B cell (primary cell): Measurements from ENCODE around the gene AANAT. TPM values are rescaled to one million over a fixed set of nuclear protein-coding genes. Genes with fewer than 3 reads are reported as not detected.

ENCODE experiments used
- ATAC-seq: fragments of 200-7000 bp; cut with Tn5 transposase; one replicate; pipeline ENCODE4 v1.10.0; 2021; ENCODE audit warnings: low read depth, mild to moderate bottlenecking, moderate number of reproducible peaks, moderate library complexity
- CTCF ChIA-PET: fragments of 350-600 bp; sonication (Branson Sonifier 250); formaldehyde crosslinking; loops from one replicate; lab custom pipeline; 2021; ENCODE audit warnings: antibody characterized with exemption, inconsistent platforms; lab: Charles Lee
- POLR2A ChIA-PET: fragments of 350-600 bp; sonication (Branson Sonifier 250); formaldehyde crosslinking; loops from one replicate; lab custom pipeline; 2021; ENCODE audit warnings: antibody characterized with exemption; lab: Charles Lee
- DNase-seq: peaks from one replicate; pipeline ENCODE4 v3.0.0; 2013
- H2AFZ ChIP-seq: 2 replicates; pipeline ENCODE4 v1.6.1; 2012; ENCODE audit warnings: mild to moderate bottlenecking, low read depth, low read length; ENCODE audit not compliant: insufficient read depth, poor library complexity, severe bottlenecking
- H3K27ac ChIP-seq, 2 donors: 1 replicate in 1 of 2; 2 replicates in 1 of 2; pipeline ENCODE4 v1.5.1; 2012 to 2013; ENCODE audit warnings: low read length in 2 of 2, mild to moderate bottlenecking in 2 of 2, moderate library complexity in 1 of 2
- H3K27me3 ChIP-seq, 4 experiments: fragments of 200-600 bp in 1 of 4; sonication (generic) in 1 of 4; replicated peaks in 1 of 4; 1 replicate in 2 of 4; 2 replicates in 2 of 4; pipeline versions ENCODE4 v1.6.1 to v1.7.0; 2013 to 2016; ENCODE audit warnings: low read length in 3 of 4, mild to moderate bottlenecking in 2 of 4, mixed read lengths in 1 of 4, moderate library complexity in 1 of 4; ENCODE audit not compliant: insufficient read depth in 4 of 4, control insufficient read depth in 3 of 4; ENCODE audit errors: control extremely low read depth in 1 of 4
- H3K36me3 ChIP-seq, 2 experiments: replicated peaks in 1 of 2; 1 replicate in 1 of 2; 2 replicates in 1 of 2; pipeline versions ENCODE4 v1.6.1 to v1.7.1; 2013; ENCODE audit warnings: low read length in 1 of 2; ENCODE audit not compliant: insufficient read depth in 2 of 2, control insufficient read depth in 1 of 2; ENCODE audit errors: control extremely low read depth in 1 of 2, extremely low read depth in 1 of 2
- H3K4me1 ChIP-seq, 2 donors: fragments of 200-600 bp in 1 of 2; sonication (generic) in 1 of 2; 1 replicate in 1 of 2; 2 replicates in 1 of 2; pipeline versions ENCODE4 v1.5.1 to v1.6.1; 2013 to 2017; ENCODE audit warnings: low read length in 2 of 2; ENCODE audit not compliant: control insufficient read depth in 2 of 2, insufficient read depth in 2 of 2
- H3K4me2 ChIP-seq: replicated peaks from 2 replicates; pipeline ENCODE3; 2012; ENCODE audit warnings: mild to moderate bottlenecking, low read depth, low read length; ENCODE audit not compliant: poor library complexity, severe bottlenecking
- H3K4me3 ChIP-seq, 5 experiments: fragments of 200-600 bp in 1 of 5; sonication (generic) in 1 of 5; 1 replicate in 3 of 5; 2 replicates in 2 of 5; pipeline versions ENCODE4 v1.5.1 to v1.7.0; 2011 to 2016; ENCODE audit warnings: low read length in 4 of 5, mild to moderate bottlenecking in 4 of 5, low read depth in 2 of 5, control low read depth in 1 of 5, moderate library complexity in 1 of 5; ENCODE audit not compliant: insufficient read depth in 1 of 5; ENCODE audit errors: control extremely low read depth in 1 of 5, extremely low read depth in 1 of 5
- H3K79me2 ChIP-seq: fragments of 200-600 bp; sonication (generic); one replicate; pipeline ENCODE4 v1.6.0; 2016; ENCODE audit warnings: low read length; ENCODE audit not compliant: control insufficient read depth, insufficient read depth
- H3K9ac ChIP-seq: fragments of 200-600 bp; sonication (generic); 2 replicates; pipeline ENCODE4 v1.6.1; 2017; ENCODE audit warnings: mild to moderate bottlenecking, low read length, moderate library complexity
- H3K9me3 ChIP-seq, 3 donors: one replicate each; pipeline versions ENCODE4 v1.6.1 to v1.7.1; 2013; ENCODE audit warnings: low read length in 2 of 3; ENCODE audit not compliant: control insufficient read depth in 2 of 3, insufficient read depth in 1 of 3; ENCODE audit errors: control extremely low read depth in 1 of 3
- H4K20me1 ChIP-seq: 2 replicates; pipeline ENCODE4 v1.6.0; 2012; ENCODE audit warnings: mild to moderate bottlenecking, low read length; ENCODE audit not compliant: insufficient read depth, control insufficient read depth, poor library complexity, severe bottlenecking
- H3K27ac Mint-ChIP-seq: one replicate; pipeline ENCODE4 v1.8.0; 2021; ENCODE audit warnings: mixed read lengths
- H3K27me3 Mint-ChIP-seq: one replicate; pipeline ENCODE4 v1.8.0; 2021; ENCODE audit warnings: mixed read lengths
- H3K4me1 Mint-ChIP-seq: one replicate; pipeline ENCODE4 v1.8.0; 2021; ENCODE audit warnings: mixed read lengths
- H3K4me3 Mint-ChIP-seq: one replicate; pipeline ENCODE4 v1.8.0; 2021; ENCODE audit warnings: mixed read lengths
- H3K9me3 Mint-ChIP-seq: one replicate; pipeline ENCODE4 v1.8.0; 2022; ENCODE audit warnings: mixed read lengths; ENCODE audit not compliant: insufficient read depth
- CTCF ChIP-seq: fragments of 200-600 bp; IDR thresholded peaks from one replicate; pipeline ENCODE4 v1.8.0; 2022; ENCODE audit warnings: antibody characterized with exemption, mild to moderate bottlenecking
- EZH2 ChIP-seq: IDR thresholded peaks from 2 replicates; pipeline ENCODE4 v1.6.1; 2012; ENCODE audit warnings: borderline replicate concordance, low read depth, mild to moderate bottlenecking, moderate library complexity, low read length; ENCODE audit not compliant: insufficient read depth, poor library complexity, severe bottlenecking
- WGBS: methylation state at CpG from one replicate; pipeline ENCODE4 v1.1.5; 2013; ENCODE audit warnings: missing lambda C conversion rate; ENCODE audit not compliant: insufficient coverage; 5-methylcytosine and 5-hydroxymethylcytosine counted together
- intact Hi-C: fragments of 100-400 bp; cut with micrococcal nuclease; formaldehyde crosslinking; loops from one replicate; pipeline ENCODE4 v1.10.0; 2022
- polyA plus RNA-seq: library from polyadenylated mRNA; depleted of rRNA; stranded (reverse); fragments of >200 nt; gene quantifications from 2 replicates; pipeline ENCODE4 v1.2.3, GENCODE V29; 2012
- total RNA-seq, 2 donors: library from RNA; stranded (reverse); fragments of 120-200 nt in 1 of 2; gene quantifications; 1 replicate in 1 of 2; 2 replicates in 1 of 2; pipeline versions ENCODE4 v1.2.3 to v1.2.4, GENCODE V29; 2013 to 2022

The AANAT gene
- total and polyA plus RNA-seq, 2 donors (not counting 1 experiment from before 2014, with no cell fraction given) = 0.42 to 0.94 TPM

- ATAC-seq = no peak
- intact Hi-C loops = no loop called here
- H3K4me1 ChIP-seq = peaks cover 17 to 18% of the 10 kb centered on the region in 2 donors
These were observed 45.2 kb downstream of the AANAT start for GRCh38 chr17:76512366-76513305.

More at GRCh38 chr17:76512366-76513305, 45.2 kb downstream of the AANAT start:
- Histone ChIP-seq H3K4me2 (no peak overlapping the region), H3K36me3 (no peaks in the 10 kb centered on the region), H3K4me3 (no peak overlapping the region), H3K27me3 (no peaks in the 10 kb centered on the region), H3K9me3 (no peaks in the 10 kb centered on the region), H4K20me1 (no peaks in the 10 kb centered on the region), H2AFZ (no peak overlapping the region), H3K9ac (no peak overlapping the region), H3K79me2 (no peaks in the 10 kb centered on the region), H3K27ac (no peak overlapping the region)
- Mint-ChIP-seq H3K27ac (peak overlapping the region; percentile 68), H3K4me3 (no peak overlapping the region), H3K4me1 (peaks cover 28% of the 10 kb centered on the region), H3K27me3 (peaks cover 2% of the 10 kb centered on the region), H3K9me3 (no peaks in the 10 kb centered on the region)
- no peak for TF ChIP-seq EZH2
- TF ChIP-seq CTCF = no peak
- ChIA-PET CTCF (interaction anchor here (0.6 to 18.2 kb wide), 10 partner anchors 7 to 104 kb away, joined by 3 to 442 read pairs (median 5); partner anchors contain the start of genes AANAT and CYGB), POLR2A (no interaction called here)
- no peak for DNase-seq
- WGBS = 90% methylated on average over 16 of the region's 22 CpGs
